GM08714 (cell line): ENCODE results near the gene GOLT1A.
"Not testable (repeated sequence)": the region's sequence is repeated elsewhere in the genome, so short reads cannot be mapped to it uniquely, and the experiment has no call there.

Source experiments
- H3K4me3 ChIP-seq: fragments of 200-500 bp; sonication (Bioruptor generic); 2 replicates; pipeline ENCODE4 v1.5.1; 2014; ENCODE audit warnings: mild to moderate bottlenecking, low read length, inconsistent platforms
- ZNF274 ChIP-seq: IDR thresholded peaks from 2 replicates; pipeline ENCODE4 v1.6.1; 2012; ENCODE audit warnings: mild to moderate bottlenecking, low read depth, low read length

Gene GOLT1A

GRCh38 chr1:204255225-204255624 is 41.4 kb upstream of the GOLT1A start:
- H3K4me3 ChIP-seq = no peak overlapping the region
- TF ChIP-seq ZNF274 = no peak

DNA sequence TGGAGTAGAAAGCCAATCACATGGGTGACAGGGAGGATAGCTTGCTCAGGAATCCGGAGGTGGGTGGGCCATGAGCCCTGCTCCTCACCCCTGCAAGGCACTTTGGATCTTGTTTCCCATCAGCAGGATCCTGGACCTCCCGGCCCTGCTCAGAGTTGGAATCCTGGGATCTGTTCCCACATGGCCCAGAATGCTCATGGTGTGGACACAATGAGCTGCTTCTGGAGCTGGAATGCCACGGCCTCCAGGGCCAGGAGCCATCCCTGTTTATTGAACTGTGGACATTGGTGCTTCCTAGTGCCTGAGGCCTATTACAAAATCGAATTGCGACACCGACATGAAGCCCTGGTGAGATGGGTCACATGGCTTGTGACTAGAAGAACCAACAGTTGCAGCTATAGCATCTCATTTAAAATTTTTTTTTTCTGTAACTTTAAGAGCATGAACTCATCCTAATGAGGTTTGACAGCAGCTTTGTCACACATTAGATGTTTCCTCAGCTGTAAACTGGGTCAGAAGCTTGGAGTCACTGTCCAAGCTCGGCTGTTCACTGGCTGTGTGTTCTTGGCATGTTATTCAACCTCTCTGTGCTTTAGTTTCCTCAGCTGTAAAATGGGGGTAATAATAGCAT is 40.4 kb upstream of the GOLT1A start:
- H3K4me3 ChIP-seq = no peak overlapping the region
- TF ChIP-seq ZNF274 = no peak

DNA sequence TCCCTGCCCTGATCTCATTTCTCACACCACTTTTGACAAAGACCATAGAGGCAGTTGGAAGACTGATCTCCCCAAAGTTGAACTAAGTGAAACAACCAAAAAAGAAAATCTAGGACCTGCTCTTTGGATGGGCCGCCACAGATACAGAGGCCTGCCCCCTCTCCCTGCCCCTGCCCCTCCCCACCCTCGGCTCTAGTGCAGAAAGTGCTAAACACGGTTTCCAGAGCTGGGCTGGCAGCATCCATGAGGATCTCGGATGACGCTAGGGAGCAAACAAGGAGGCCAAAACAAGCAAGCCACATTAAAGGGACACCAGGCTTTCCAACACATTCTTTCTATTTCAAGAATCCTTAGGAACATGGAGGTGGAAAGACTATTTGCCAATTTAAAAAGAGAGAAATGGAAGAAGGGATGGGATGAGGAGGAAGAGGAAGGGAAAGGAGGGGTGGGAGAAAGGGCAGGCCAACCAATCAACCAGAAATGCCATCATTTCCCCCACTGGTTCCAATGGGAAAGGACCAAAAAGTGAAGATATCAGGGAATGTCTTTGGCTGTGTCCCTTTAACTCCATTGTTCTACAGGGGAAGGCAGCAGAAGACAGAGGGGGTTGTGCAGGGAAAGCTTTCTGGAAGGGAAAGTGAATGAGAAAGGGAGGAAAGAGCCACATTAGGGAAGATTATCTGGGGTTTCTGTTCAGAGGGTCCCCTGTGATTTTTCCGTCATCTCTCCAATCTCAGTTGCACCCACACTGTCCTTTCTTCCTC is 38.3 kb upstream of the GOLT1A start:
- no peak for TF ChIP-seq ZNF274
- H3K4me3 ChIP-seq = no peak overlapping the region

GRCh38 chr1:204251286-204251685 is 37.5 kb upstream of the GOLT1A start:
- no peak for TF ChIP-seq ZNF274
- H3K4me3 ChIP-seq = no peak overlapping the region

DNA sequence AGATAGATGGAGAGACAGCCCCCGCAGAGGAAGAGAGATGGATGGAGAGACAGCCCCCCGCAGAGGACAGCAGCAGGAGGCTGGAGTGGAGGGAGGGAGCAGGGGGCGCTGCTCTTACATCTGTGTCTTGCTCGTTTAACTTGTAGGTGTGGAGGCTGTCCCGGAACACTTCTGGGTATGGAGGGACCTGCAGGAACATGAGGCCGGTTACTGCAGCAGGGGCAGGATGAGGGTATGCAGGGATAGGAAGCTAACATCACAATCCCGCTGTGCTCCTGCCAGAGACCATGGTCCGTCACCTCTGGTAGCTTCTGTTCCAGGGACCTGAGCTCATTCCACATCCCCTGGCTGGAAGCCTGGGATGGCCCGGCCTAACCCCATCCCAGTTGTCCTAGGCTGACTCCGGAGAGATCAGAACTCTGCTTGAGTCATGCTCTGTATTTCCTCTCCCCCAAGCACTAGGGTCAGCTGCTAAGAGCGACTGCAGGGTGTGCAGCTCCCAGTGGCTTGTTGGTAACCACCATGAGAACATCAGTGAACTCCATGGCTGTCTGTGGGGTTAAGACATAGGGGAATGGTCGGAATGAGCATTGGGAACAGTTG is 36.7 kb upstream of the GOLT1A start:
- TF ChIP-seq ZNF274 = no peak

DNA sequence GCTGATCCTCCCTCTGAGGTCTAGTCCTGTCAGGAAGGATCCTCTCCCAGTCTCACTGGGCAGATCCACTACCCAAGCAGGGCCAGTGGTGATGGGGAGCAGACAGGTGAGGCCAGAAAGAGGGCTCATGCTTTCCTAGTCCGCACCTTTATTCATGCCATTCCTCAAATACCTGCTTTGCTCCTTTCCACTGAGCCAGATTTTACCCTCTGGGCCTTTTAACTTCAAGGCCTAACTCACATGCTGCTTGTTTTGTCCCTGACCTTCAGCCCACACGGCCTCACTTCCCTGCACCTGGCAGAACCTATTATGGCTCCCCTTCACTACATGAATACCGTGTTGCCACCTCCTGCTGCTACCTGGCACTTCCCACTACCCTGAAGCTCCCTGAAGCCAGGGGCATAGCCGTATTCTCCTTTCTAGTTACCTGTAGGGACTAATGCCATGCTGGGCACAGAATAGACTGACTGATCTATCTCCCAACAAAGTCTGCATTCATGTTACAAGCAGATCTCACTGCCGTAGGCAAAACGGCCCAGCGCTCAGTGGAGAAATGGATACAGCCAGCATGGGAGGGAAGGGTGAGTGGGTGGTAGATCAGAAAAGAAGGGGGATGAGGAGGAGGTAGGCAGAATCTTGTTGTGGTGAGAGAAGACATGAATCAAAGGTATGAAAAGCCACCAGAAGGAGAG is 36.1 kb upstream of the GOLT1A start:
- no peak overlapping the region for H3K4me3 ChIP-seq
- TF ChIP-seq ZNF274 = no peak

More for the DNA sequence above, 36.7 kb upstream of the GOLT1A start:
- no peak overlapping the region for H3K4me3 ChIP-seq

GRCh38 chr1:204248954-204249353 is 35.2 kb upstream of the GOLT1A start:
- no peak for TF ChIP-seq ZNF274
- H3K4me3 ChIP-seq = no peak overlapping the region

- no peak for TF ChIP-seq ZNF274
These were observed 33.1 kb upstream of the GOLT1A start for GRCh38 chr1:204246876-204247275.

GRCh38 chr1:204242920-204243319 is 29.1 kb upstream of the GOLT1A start:
- no peak for TF ChIP-seq ZNF274

More at GRCh38 chr1:204246876-204247275, 33.1 kb upstream of the GOLT1A start:
- H3K4me3 ChIP-seq = no peak overlapping the region

GRCh38 chr1:204241914-204242313 is 28.1 kb upstream of the GOLT1A start:
- no peak for TF ChIP-seq ZNF274
- no peak overlapping the region for H3K4me3 ChIP-seq

More at GRCh38 chr1:204242920-204243319, 29.1 kb upstream of the GOLT1A start:
- H3K4me3 ChIP-seq = no peak overlapping the region

DNA sequence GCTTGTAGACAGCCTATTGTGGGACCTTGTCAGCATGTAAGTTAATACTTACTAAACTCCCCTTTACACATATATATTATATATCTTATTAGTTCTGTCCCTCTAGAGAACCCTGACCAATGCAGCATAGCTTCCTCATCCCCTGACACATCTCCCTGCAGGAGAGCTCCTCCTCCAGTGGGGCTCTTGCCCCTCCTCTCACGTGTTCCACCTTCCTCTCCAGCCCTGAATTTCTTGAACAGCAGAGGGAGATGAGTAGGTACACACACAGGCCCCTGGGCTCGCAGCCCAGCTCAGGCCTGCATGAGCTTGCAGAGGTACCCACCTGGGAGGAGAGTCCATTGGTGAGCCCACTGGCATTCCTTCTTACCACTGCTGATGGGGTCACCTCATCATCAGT is 27.3 kb upstream of the GOLT1A start:
- H3K4me3 ChIP-seq = no peak overlapping the region
- no peak for TF ChIP-seq ZNF274

DNA sequence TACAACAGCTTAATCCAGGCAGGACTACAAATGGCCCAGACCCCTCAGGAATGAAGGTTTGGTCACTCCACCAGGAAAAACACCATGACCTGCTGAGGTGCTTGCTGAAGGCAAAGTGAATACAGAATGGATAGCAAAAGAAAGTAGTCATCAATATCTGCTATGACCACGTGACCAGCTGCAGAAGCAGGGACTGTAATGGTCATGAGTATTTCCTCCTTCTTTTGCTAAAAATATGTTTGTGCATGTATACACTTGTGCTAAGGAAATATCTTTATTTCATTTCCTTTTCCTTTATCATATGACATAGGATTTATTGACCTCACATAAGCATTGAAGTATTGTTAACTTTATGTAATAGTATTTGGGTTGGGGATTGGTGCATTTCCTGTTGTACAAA is 26.4 kb upstream of the GOLT1A start:
- TF ChIP-seq ZNF274 = no peak
- H3K4me3 ChIP-seq = no peak overlapping the region

DNA sequence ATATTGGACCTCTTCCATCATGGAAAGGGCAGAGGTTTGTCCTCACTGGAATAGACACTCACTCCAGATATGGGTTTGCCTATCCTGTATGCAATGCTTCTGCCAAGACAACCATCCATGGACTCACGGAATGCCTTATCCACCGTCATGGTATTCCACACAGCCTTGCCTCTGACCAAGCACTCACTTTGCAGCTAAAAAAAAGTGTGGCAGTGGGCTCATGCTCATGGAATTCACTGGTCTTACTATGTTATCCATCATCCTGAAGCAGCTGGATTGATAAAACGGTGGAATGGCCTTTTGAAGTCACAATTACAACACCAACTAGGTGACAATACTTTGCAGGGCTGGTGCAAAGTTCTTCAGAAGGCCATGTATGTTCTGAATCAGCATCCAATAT is 25.6 kb upstream of the GOLT1A start:
- not testable (repeated sequence) for H3K4me3 ChIP-seq

DNA sequence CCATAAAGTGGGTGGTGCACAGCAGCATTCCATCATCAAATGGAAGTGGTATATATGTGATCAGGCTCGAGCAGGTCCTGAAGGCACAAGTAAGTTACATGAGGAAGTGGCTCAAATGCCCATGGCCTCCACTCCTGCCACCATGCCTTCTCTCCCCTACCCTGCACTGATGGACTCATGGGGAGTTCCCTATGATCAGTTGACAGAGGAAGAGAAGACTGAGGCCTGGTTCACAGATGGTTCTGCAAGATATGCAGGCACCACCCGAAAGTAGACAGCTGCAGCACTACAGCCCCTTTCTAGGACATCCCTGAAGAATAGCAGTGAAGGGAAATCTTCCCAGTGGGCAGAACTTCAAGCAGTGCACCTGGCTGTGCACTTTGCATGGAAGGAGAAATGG is 24.7 kb upstream of the GOLT1A start:
- not testable (repeated sequence) for H3K4me3 ChIP-seq

GRCh38 chr1:204237515-204237914 is 23.7 kb upstream of the GOLT1A start:
- H3K4me3 ChIP-seq = not testable (repeated sequence)

DNA sequence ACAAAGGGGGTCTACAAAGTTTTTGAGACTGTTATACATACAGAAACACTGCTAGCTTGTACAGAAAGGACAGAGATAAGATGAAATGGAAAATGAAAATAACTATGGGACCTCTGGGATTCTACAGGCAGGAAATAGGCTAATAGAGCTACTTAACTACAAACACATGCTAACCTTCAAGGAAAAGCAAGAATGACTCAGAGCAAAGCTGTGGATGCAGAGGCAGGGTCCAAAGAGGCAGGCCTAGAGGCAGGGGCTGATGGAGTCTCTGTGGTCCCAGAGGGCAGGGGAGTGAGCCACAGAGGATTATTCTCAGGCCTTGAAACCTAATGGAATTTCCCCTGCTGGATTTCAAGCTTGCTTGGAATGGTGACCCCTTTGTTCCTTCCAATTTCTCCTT is 18.7 kb upstream of the GOLT1A start:
- TF ChIP-seq ZNF274 = no peak
- no peak overlapping the region for H3K4me3 ChIP-seq
